HepG2 (cell line): ENCODE data around the gene NEDD8. TPM values are rescaled to one million over a fixed set of nuclear protein-coding genes. Genes with fewer than 3 reads are reported as not detected.

ENCODE experiments used
- ARHGAP35 ChIP-seq: sonication (generic); formaldehyde crosslinking; IDR thresholded peaks from 2 replicates; pipeline ENCODE4 v1.9.0; 2022; ENCODE audit warnings: mild to moderate bottlenecking, inconsistent platforms, moderate library complexity, missing genetic modification reagents, borderline replicate concordance
- CHD2 ChIP-seq: IDR thresholded peaks from 2 replicates; pipeline ENCODE4 v1.6.1; 2011; ENCODE audit warnings: low read depth, low read length, improper control_type of control experiment
- HNF4G ChIP-seq, 2 experiments: sonication (generic) in 1 of 2; formaldehyde crosslinking in 1 of 2; IDR thresholded peaks; 2 replicates each; pipeline versions ENCODE4 v1.4.0 to v1.6.1; 2011 to 2020; ENCODE audit warnings: borderline replicate concordance in 2 of 2, low read depth in 2 of 2, mild to moderate bottlenecking in 2 of 2, low read length in 1 of 2, missing genetic modification reagents in 1 of 2, moderate library complexity in 1 of 2
- MATR3 ChIP-seq: sonication (generic); formaldehyde crosslinking; IDR thresholded peaks from 2 replicates; pipeline ENCODE4 v1.4.0; 2020; ENCODE audit warnings: missing genetic modification reagents
- MIXL1 ChIP-seq: IDR thresholded peaks from 2 replicates; pipeline ENCODE4 v1.6.1; 2016
- NFIB ChIP-seq: sonication (generic); formaldehyde crosslinking; IDR thresholded peaks from 2 replicates; pipeline ENCODE4 v1.9.0; 2021; ENCODE audit warnings: missing genetic modification reagents, mild to moderate bottlenecking, borderline replicate concordance
- PHF5A ChIP-seq: IDR thresholded peaks from one replicate; pipeline ENCODE4 v1.6.1; 2018; ENCODE audit warnings: low read depth, missing genetic modification reagents; ENCODE audit not compliant: unreplicated experiment
- ZBTB7B ChIP-seq: sonication (generic); formaldehyde crosslinking; IDR thresholded peaks from 2 replicates; pipeline ENCODE4 v1.4.0; 2020; ENCODE audit warnings: missing genetic modification reagents
- ZNF333 ChIP-seq: sonication (generic); formaldehyde crosslinking; IDR thresholded peaks from 2 replicates; pipeline ENCODE4 v1.4.0; 2020; ENCODE audit warnings: mild to moderate bottlenecking, missing genetic modification reagents, borderline replicate concordance
- ZNF564 ChIP-seq: sonication (generic); formaldehyde crosslinking; IDR thresholded peaks from 2 replicates; pipeline ENCODE4 v1.8.1; 2023; ENCODE audit warnings: mild to moderate bottlenecking, missing genetic modification reagents
- ZNF607 ChIP-seq: sonication (generic); formaldehyde crosslinking; IDR thresholded peaks from 2 replicates; pipeline ENCODE4 v1.5.1; 2020; ENCODE audit warnings: missing genetic modification reagents, mild to moderate bottlenecking, borderline replicate concordance
- ZNF878 ChIP-seq: sonication (generic); formaldehyde crosslinking; IDR thresholded peaks from 2 replicates; pipeline ENCODE4 v1.8.1; 2023; ENCODE audit warnings: mild to moderate bottlenecking, missing genetic modification reagents, moderate library complexity
- ZSCAN31 ChIP-seq: sonication (generic); formaldehyde crosslinking; IDR thresholded peaks from 2 replicates; pipeline ENCODE4 v1.5.0; 2020; ENCODE audit warnings: low read depth, mild to moderate bottlenecking, missing genetic modification reagents
- polyA plus RNA-seq, 8 experiments: library from polyadenylated mRNA; depleted of rRNA in 3 of 8; stranded (reverse) in 7 of 8; unstranded in 1 of 8; fragments of >200 nt; fragmentation: Illumina TruSeq in 4 of 8; extraction: Trizol in 4 of 8; gene quantifications; 2 replicates each; pipeline versions ENCODE4 v1.2.1 to v1.2.3, GENCODE V29; 2011 to 2016; ENCODE audit warnings: low read depth in 4 of 8, missing spikeins in 1 of 8, mixed read lengths in 1 of 8; ENCODE audit not compliant: insufficient read depth in 1 of 8
- total RNA-seq, 5 experiments: library from RNA; depleted of rRNA; stranded (reverse); fragments of >200 nt; fragmentation: Illumina TruSeq; extraction: Trizol; gene quantifications; 2 replicates each; pipeline ENCODE4 v1.2.3, GENCODE V29; 2016; ENCODE audit warnings: low read depth in 1 of 5
- TF ChIP-seq, protein P1 (sequence below): sonication (generic); formaldehyde crosslinking; IDR thresholded peaks from 2 replicates; pipeline ENCODE4 v1.5.1; 2020; ENCODE audit warnings: mild to moderate bottlenecking, missing genetic modification reagents, moderate library complexity
- TF ChIP-seq, protein P2 (sequence below): IDR thresholded peaks from 2 replicates; pipeline ENCODE4 v1.6.1; 2016
- TF ChIP-seq, protein P3 (sequence below): sonication (generic); formaldehyde crosslinking; IDR thresholded peaks from 2 replicates; pipeline ENCODE4 v1.4.0; 2020; ENCODE audit warnings: mild to moderate bottlenecking, missing genetic modification reagents, borderline replicate concordance
- TF ChIP-seq, protein P4 (sequence below): sonication (generic); formaldehyde crosslinking; IDR thresholded peaks from 2 replicates; pipeline ENCODE4 v1.8.0; 2022; ENCODE audit warnings: missing genetic modification reagents, mild to moderate bottlenecking, inconsistent platforms, borderline replicate concordance

Gene NEDD8
- total and polyA plus RNA-seq, 2 of the 13 experiments (the other 11 are each of a cell fraction or from before 2014, with no cell fraction given), result 535 to 713 TPM

DNA sequence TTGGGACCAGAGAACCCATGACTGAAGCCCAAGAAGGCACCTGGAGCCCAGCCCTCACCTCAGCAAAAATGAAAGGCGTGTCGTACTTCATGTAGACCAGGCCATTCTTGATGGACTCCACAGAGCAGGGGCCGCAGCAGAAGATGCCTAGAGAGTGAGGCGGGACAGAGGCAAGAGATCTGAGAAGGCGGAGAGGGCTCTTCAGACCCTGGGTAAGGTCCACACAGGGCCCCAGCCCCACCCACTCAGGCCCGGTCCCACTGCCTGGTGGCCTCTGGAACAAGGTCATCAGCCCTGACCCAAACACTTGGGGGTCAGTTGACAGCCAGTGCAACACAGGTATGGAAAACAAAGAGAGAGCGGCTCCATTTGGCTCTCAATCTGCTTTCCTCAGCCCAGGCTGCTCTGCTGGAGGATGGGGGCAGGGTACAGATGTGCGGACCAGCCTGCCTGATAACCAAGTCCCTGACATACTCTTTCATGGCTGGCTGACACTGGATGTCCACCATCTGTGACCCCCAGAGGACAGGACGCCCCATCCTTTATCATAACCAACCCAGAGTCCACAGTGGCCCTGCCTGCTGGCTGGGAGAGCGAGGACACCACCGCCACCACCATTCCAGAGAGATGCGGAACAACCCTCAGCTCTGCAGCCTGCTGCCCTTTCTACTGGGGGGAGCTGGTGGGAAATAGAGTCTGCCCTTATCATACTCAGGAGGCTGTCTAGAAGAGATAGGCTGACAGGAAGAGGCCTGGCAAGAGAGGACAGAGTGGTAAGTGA is 24.0 kb upstream of the NEDD8 start (continued):
- TF ChIP-seq, protein P1, sequence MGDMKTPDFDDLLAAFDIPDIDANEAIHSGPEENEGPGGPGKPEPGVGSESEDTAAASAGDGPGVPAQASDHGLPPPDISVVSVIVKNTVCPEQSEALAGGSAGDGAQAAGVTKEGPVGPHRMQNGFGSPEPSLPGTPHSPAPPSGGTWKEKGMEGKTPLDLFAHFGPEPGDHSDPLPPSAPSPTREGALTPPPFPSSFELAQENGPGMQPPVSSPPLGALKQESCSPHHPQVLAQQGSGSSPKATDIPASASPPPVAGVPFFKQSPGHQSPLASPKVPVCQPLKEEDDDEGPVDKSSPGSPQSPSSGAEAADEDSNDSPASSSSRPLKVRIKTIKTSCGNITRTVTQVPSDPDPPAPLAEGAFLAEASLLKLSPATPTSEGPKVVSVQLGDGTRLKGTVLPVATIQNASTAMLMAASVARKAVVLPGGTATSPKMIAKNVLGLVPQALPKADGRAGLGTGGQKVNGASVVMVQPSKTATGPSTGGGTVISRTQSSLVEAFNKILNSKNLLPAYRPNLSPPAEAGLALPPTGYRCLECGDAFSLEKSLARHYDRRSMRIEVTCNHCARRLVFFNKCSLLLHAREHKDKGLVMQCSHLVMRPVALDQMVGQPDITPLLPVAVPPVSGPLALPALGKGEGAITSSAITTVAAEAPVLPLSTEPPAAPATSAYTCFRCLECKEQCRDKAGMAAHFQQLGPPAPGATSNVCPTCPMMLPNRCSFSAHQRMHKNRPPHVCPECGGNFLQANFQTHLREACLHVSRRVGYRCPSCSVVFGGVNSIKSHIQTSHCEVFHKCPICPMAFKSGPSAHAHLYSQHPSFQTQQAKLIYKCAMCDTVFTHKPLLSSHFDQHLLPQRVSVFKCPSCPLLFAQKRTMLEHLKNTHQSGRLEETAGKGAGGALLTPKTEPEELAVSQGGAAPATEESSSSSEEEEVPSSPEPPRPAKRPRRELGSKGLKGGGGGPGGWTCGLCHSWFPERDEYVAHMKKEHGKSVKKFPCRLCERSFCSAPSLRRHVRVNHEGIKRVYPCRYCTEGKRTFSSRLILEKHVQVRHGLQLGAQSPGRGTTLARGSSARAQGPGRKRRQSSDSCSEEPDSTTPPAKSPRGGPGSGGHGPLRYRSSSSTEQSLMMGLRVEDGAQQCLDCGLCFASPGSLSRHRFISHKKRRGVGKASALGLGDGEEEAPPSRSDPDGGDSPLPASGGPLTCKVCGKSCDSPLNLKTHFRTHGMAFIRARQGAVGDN (CRISPR knock-in tag), result peak; percentile 75
- peak; percentile 72; the same call in 1 of the 2 replicates for TF ChIP-seq ZNF564 (CRISPR knock-in tag)
- TF ChIP-seq CHD2, result no peak
- TF ChIP-seq ZNF333 (CRISPR knock-in tag), result peak; percentile 48; the same call in 1 of the 2 replicates
- TF ChIP-seq ZNF607, result peak; percentile 39; the same call in 1 of the 2 replicates
- 0 out of 2 replicates have a peak, but pooled peaks have one; percentile 23 for TF ChIP-seq ARHGAP35 (CRISPR knock-in tag)
- no peak for TF ChIP-seq MATR3 (CRISPR knock-in tag)
- TF ChIP-seq, protein P2, sequence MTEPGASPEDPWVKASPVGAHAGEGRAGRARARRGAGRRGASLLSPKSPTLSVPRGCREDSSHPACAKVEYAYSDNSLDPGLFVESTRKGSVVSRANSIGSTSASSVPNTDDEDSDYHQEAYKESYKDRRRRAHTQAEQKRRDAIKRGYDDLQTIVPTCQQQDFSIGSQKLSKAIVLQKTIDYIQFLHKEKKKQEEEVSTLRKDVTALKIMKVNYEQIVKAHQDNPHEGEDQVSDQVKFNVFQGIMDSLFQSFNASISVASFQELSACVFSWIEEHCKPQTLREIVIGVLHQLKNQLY (CRISPR knock-in tag), result 0 out of 2 replicates have a peak, but pooled peaks have one; percentile 11
- TF ChIP-seq HNF4G (IDR thresholded peaks at IDR 0.05; ENCODE audit: borderline replicate concordance, low read depth, low read length), result peak; percentile 82
- no peak; the same call in 1 of the 2 replicates for TF ChIP-seq HNF4G (CRISPR knock-in tag; IDR thresholded peaks at IDR 0.05; ENCODE audit: borderline replicate concordance, low read depth)
- TF ChIP-seq, protein P3, sequence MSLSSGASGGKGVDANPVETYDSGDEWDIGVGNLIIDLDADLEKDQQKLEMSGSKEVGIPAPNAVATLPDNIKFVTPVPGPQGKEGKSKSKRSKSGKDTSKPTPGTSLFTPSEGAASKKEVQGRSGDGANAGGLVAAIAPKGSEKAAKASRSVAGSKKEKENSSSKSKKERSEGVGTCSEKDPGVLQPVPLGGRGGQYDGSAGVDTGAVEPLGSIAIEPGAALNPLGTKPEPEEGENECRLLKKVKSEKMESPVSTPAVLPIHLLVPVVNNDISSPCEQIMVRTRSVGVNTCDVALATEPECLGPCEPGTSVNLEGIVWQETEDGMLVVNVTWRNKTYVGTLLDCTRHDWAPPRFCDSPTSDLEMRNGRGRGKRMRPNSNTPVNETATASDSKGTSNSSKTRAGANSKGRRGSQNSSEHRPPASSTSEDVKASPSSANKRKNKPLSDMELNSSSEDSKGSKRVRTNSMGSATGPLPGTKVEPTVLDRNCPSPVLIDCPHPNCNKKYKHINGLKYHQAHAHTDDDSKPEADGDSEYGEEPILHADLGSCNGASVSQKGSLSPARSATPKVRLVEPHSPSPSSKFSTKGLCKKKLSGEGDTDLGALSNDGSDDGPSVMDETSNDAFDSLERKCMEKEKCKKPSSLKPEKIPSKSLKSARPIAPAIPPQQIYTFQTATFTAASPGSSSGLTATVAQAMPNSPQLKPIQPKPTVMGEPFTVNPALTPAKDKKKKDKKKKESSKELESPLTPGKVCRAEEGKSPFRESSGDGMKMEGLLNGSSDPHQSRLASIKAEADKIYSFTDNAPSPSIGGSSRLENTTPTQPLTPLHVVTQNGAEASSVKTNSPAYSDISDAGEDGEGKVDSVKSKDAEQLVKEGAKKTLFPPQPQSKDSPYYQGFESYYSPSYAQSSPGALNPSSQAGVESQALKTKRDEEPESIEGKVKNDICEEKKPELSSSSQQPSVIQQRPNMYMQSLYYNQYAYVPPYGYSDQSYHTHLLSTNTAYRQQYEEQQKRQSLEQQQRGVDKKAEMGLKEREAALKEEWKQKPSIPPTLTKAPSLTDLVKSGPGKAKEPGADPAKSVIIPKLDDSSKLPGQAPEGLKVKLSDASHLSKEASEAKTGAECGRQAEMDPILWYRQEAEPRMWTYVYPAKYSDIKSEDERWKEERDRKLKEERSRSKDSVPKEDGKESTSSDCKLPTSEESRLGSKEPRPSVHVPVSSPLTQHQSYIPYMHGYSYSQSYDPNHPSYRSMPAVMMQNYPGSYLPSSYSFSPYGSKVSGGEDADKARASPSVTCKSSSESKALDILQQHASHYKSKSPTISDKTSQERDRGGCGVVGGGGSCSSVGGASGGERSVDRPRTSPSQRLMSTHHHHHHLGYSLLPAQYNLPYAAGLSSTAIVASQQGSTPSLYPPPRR, result peak; percentile 91
- TF ChIP-seq NFIB, result 0 out of 2 replicates have a peak, but pooled peaks have one; percentile 54
- no peak for TF ChIP-seq PHF5A (CRISPR knock-in tag)
- TF ChIP-seq ZSCAN31 (CRISPR knock-in tag), result peak; percentile 72; the same call in 1 of the 2 replicates
- peak; percentile 77 for TF ChIP-seq ZBTB7B (CRISPR knock-in tag)
- TF ChIP-seq ZNF878 (CRISPR knock-in tag), result peak; percentile 79; the same call in 1 of the 2 replicates
- TF ChIP-seq MIXL1, result no peak
- TF ChIP-seq, protein P4, sequence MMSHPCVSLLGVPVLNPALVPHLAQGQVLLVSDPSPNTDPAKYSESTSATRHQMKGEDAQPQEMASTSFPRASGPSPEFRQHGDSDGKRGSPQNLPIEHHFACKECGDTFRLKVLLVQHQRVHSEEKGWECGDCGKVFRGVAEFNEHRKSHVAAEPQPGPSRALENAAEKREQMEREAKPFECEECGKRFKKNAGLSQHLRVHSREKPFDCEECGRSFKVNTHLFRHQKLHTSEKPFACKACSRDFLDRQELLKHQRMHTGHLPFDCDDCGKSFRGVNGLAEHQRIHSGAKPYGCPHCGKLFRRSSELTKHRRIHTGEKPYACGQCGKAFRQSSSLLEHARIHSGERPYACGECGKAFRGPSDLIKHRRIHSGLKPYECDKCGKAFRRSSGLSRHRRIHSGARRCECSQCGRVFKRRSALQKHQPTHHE (CRISPR knock-in tag), result no peak
